Astrocyte (in vitro differentiated cells and primary cell): ENCODE data around the gene COL9A3. TPM values are rescaled to one million over a fixed set of nuclear protein-coding genes. Genes with fewer than 3 reads are reported as not detected.

Source experiments
- DNase-seq: peaks from one replicate; pipeline ENCODE4 v3.0.0-alpha.2; 2010; ENCODE audit warnings: low read depth
- FAIRE-seq: peaks from 2 replicates; lab custom pipeline; 2011; peaks lifted over from hg19 to GRCh38; lab: Jason Lieb, UNC
- H2AFZ ChIP-seq: 2 replicates; pipeline ENCODE4 v1.6.0; 2012; ENCODE audit warnings: low read depth, low read length, inconsistent platforms
- H3K27ac ChIP-seq: 2 replicates; pipeline ENCODE4 v1.5.1; 2011; ENCODE audit warnings: low read depth, low read length, inconsistent platforms
- H3K27me3 ChIP-seq: 2 replicates; pipeline ENCODE4 v1.6.0; 2011; ENCODE audit warnings: low read length, inconsistent platforms; ENCODE audit not compliant: insufficient read depth
- H3K36me3 ChIP-seq: 2 replicates; pipeline ENCODE4 v1.5.1; 2011; ENCODE audit warnings: low read length, inconsistent platforms; ENCODE audit not compliant: insufficient read depth
- H3K4me1 ChIP-seq: 2 replicates; pipeline ENCODE4 v1.5.1; 2011; ENCODE audit warnings: low read length, inconsistent platforms; ENCODE audit not compliant: insufficient read depth
- H3K4me2 ChIP-seq: 2 replicates; pipeline ENCODE4 v1.6.0; 2012; ENCODE audit warnings: low read length, inconsistent platforms
- H3K4me3 ChIP-seq: 2 replicates; pipeline ENCODE4 v1.5.1; 2011; ENCODE audit warnings: low read depth, mild to moderate bottlenecking, low read length, inconsistent platforms; ENCODE audit not compliant: insufficient read depth
- H3K79me2 ChIP-seq: 2 replicates; pipeline ENCODE4 v1.6.0; 2012; ENCODE audit warnings: mild to moderate bottlenecking, low read length, inconsistent platforms; ENCODE audit not compliant: insufficient read depth
- H3K9ac ChIP-seq: 2 replicates; pipeline ENCODE4 v1.6.0; 2012; ENCODE audit warnings: mild to moderate bottlenecking, low read length, inconsistent platforms
- H3K9me3 ChIP-seq: 2 replicates; pipeline ENCODE4 v1.5.1; 2012; ENCODE audit warnings: low read depth, mild to moderate bottlenecking, low read length, inconsistent platforms; ENCODE audit not compliant: insufficient read depth
- H4K20me1 ChIP-seq: 2 replicates; pipeline ENCODE4 v1.6.0; 2012; ENCODE audit warnings: low read length, inconsistent platforms; ENCODE audit not compliant: insufficient read depth
- H3K27ac Mint-ChIP-seq: one replicate; pipeline ENCODE4 v1.8.0; 2021; ENCODE audit warnings: mild to moderate bottlenecking, mixed read lengths; ENCODE audit not compliant: unreplicated experiment
- H3K27me3 Mint-ChIP-seq: one replicate; pipeline ENCODE4 v1.8.0; 2021; ENCODE audit warnings: low read depth, mixed read lengths; ENCODE audit not compliant: unreplicated experiment
- H3K36me3 Mint-ChIP-seq: one replicate; pipeline ENCODE4 v1.8.0; 2021; ENCODE audit warnings: low read depth, mixed read lengths; ENCODE audit not compliant: unreplicated experiment
- H3K4me1 Mint-ChIP-seq: one replicate; pipeline ENCODE4 v1.8.0; 2021; ENCODE audit warnings: low read depth, mixed read lengths; ENCODE audit not compliant: unreplicated experiment
- H3K4me3 Mint-ChIP-seq: one replicate; pipeline ENCODE4 v1.8.0; 2021; ENCODE audit warnings: mild to moderate bottlenecking, moderate library complexity, mixed read lengths; ENCODE audit not compliant: unreplicated experiment
- H3K9me3 Mint-ChIP-seq: one replicate; pipeline ENCODE4 v1.8.0; 2021; ENCODE audit warnings: mild to moderate bottlenecking, mixed read lengths; ENCODE audit not compliant: unreplicated experiment
- CTCF ChIP-seq: IDR thresholded peaks from 2 replicates; pipeline ENCODE4 v1.5.1; 2011; ENCODE audit warnings: low read depth, mild to moderate bottlenecking, inconsistent platforms, low read length, moderate library complexity; ENCODE audit not compliant: insufficient read depth
- EZH2 ChIP-seq: IDR thresholded peaks from 2 replicates; pipeline ENCODE4 v1.6.1; 2012; ENCODE audit warnings: mild to moderate bottlenecking, low read length, inconsistent platforms; ENCODE audit not compliant: insufficient read depth
- total RNA-seq: library from RNA; stranded (reverse); gene quantifications from 2 replicates; pipeline ENCODE4 v1.2.1, GENCODE V29; 2021

COL9A3 gene
- total RNA-seq, 1 donor from 2014 or later: 43.0 TPM

- H2AFZ ChIP-seq: no peak overlapping the region
- H3K27ac ChIP-seq: no peak overlapping the region
- H3K4me3 ChIP-seq: no peak overlapping the region
- no peaks in the 10 kb centered on the region for H3K4me1 ChIP-seq
- no peaks in the 10 kb centered on the region for H3K36me3 ChIP-seq
- no peaks in the 10 kb centered on the region for H3K27me3 Mint-ChIP-seq
- no peak for TF ChIP-seq CTCF
- no peak for TF ChIP-seq EZH2
- no peak for DNase-seq
- H3K9me3 Mint-ChIP-seq: no peaks in the 10 kb centered on the region
- H3K36me3 Mint-ChIP-seq: peaks cover 7% of the 10 kb centered on the region
- no peaks in the 10 kb centered on the region for H3K27me3 ChIP-seq
- FAIRE-seq: no peak
- H3K79me2 ChIP-seq: no peaks in the 10 kb centered on the region
- no peak overlapping the region for H3K9ac ChIP-seq
- no peak overlapping the region for H3K4me3 Mint-ChIP-seq
- H3K4me2 ChIP-seq: no peak overlapping the region
- H3K4me1 Mint-ChIP-seq: peaks cover 7% of the 10 kb centered on the region
- no peaks in the 10 kb centered on the region for H3K9me3 ChIP-seq
- H4K20me1 ChIP-seq: no peaks in the 10 kb centered on the region
- no peak overlapping the region for H3K27ac Mint-ChIP-seq
Observed at GRCh38 chr20:62841705-62842212, 24.9 kb downstream of the COL9A3 start.

- no peaks in the 10 kb centered on the region for H3K79me2 ChIP-seq
- H3K9ac ChIP-seq: no peak overlapping the region
- H3K4me1 ChIP-seq: no peaks in the 10 kb centered on the region
- FAIRE-seq (no peak), DNase-seq (no peak)
- no peak for TF ChIP-seq EZH2
- no peak for TF ChIP-seq CTCF
- H4K20me1 ChIP-seq: peaks cover 2% of the 10 kb centered on the region
- no peaks in the 10 kb centered on the region for H3K27me3 ChIP-seq
- H3K27ac Mint-ChIP-seq: no peak overlapping the region
- H2AFZ ChIP-seq: no peak overlapping the region
- no peak overlapping the region for H3K4me3 Mint-ChIP-seq
- H3K36me3 Mint-ChIP-seq: peaks cover 4% of the 10 kb centered on the region
- no peak overlapping the region for H3K4me3 ChIP-seq
- no peak overlapping the region for H3K27ac ChIP-seq
- no peaks in the 10 kb centered on the region for H3K36me3 ChIP-seq
- no peak overlapping the region for H3K4me2 ChIP-seq
- H3K9me3 Mint-ChIP-seq: no peaks in the 10 kb centered on the region
- H3K4me1 Mint-ChIP-seq: peaks cover 7% of the 10 kb centered on the region
- no peaks in the 10 kb centered on the region for H3K9me3 ChIP-seq
- H3K27me3 Mint-ChIP-seq: no peaks in the 10 kb centered on the region
Observed at GRCh38 chr20:62843656-62844055, 26.8 kb downstream of the COL9A3 start.

- H3K4me1 ChIP-seq: no peaks in the 10 kb centered on the region
- no peak overlapping the region for H3K4me3 Mint-ChIP-seq
- H3K36me3 ChIP-seq: no peaks in the 10 kb centered on the region
- H3K79me2 ChIP-seq: no peaks in the 10 kb centered on the region
- no peak overlapping the region for H2AFZ ChIP-seq
- TF ChIP-seq CTCF (no peak), EZH2 (no peak)
- no peak overlapping the region for H3K27ac Mint-ChIP-seq
- H3K4me1 Mint-ChIP-seq: peaks cover 7% of the 10 kb centered on the region
- no peaks in the 10 kb centered on the region for H3K9me3 Mint-ChIP-seq
- no peak overlapping the region for H3K27ac ChIP-seq
- H3K36me3 Mint-ChIP-seq: peaks cover 4% of the 10 kb centered on the region
- H3K4me3 ChIP-seq: no peak overlapping the region
- no peaks in the 10 kb centered on the region for H3K27me3 Mint-ChIP-seq
- H3K9ac ChIP-seq: no peak overlapping the region
- no peaks in the 10 kb centered on the region for H3K9me3 ChIP-seq
- H3K4me2 ChIP-seq: no peak overlapping the region
- DNase-seq (no peak), FAIRE-seq (no peak)
- H4K20me1 ChIP-seq: peaks cover 5% of the 10 kb centered on the region
- no peaks in the 10 kb centered on the region for H3K27me3 ChIP-seq
Observed at GRCh38 chr20:62844182-62844581, 27.3 kb downstream of the COL9A3 start.
